Left lung (tissue), 10 donors: ENCODE results near the gene NCCRP1. TPM values are rescaled to one million over a fixed set of nuclear protein-coding genes. Genes with fewer than 3 reads are reported as not detected.

Experiments
- ATAC-seq: fragments of 200-7000 bp; cut with Tn5 transposase; one replicate; pipeline ENCODE4 v1.9.1; 2020; ENCODE audit warnings: moderate library complexity
- DNase-seq, 4 donors: peaks; one replicate each; pipeline ENCODE4 v3.0.0-alpha.2; 2013 to 2020
- H3K27ac ChIP-seq, 2 donors: fragments of 200-600 bp; sonication (generic) in 1 of 2; one replicate each; pipeline versions ENCODE4 v1.5.0 to v1.8.0; 2020 to 2021
- H3K27me3 ChIP-seq, 2 donors: fragments of 200-600 bp; sonication (generic) in 1 of 2; one replicate each; pipeline versions ENCODE4 v1.5.0 to v1.8.0; 2020 to 2021
- H3K36me3 ChIP-seq, 2 donors: fragments of 200-600 bp; sonication (generic) in 1 of 2; one replicate each; pipeline versions ENCODE4 v1.5.0 to v1.8.0; 2020 to 2021
- H3K4me1 ChIP-seq, 2 donors: fragments of 200-600 bp; one replicate each; pipeline ENCODE4 v1.8.0; 2021
- H3K4me3 ChIP-seq, 2 donors: fragments of 200-600 bp; sonication (generic) in 1 of 2; one replicate each; pipeline versions ENCODE4 v1.5.0 to v1.8.0; 2020 to 2021; ENCODE audit warnings: mild to moderate bottlenecking in 1 of 2
- H3K9me3 ChIP-seq, 2 donors: fragments of 200-600 bp; sonication (generic) in 1 of 2; one replicate each; pipeline versions ENCODE4 v1.5.0 to v1.8.0; 2020 to 2021
- CTCF ChIP-seq, 2 donors: fragments of 200-600 bp; sonication (generic) in 1 of 2; IDR thresholded peaks; one replicate each; pipeline versions ENCODE4 v1.5.0 to v1.8.0; 2021; ENCODE audit warnings: antibody characterized with exemption in 2 of 2
- intact Hi-C, 2 donors: fragments of 100-400 bp; cut with DNase I; formaldehyde crosslinking; loops; one replicate each; pipeline versions ENCODE4 v1.11.2 to v1.14.2; 2022
- polyA plus RNA-seq, 6 donors: library from polyadenylated mRNA; unstranded; fragments of 120-200 nt; gene quantifications; one replicate each; pipeline ENCODE4 v1.2.1, GENCODE V29; 2013; ENCODE audit not compliant: insufficient read length in 6 of 6
- total RNA-seq, 2 donors: library from RNA; stranded (reverse); fragmentation: NEBNext Ultra II Directional; extraction: Animal tissue kit (Norgen Biotek cat#: 25700); gene quantifications; one replicate each; pipeline ENCODE4 v1.2.1, GENCODE V29; 2021
- donor health status: DM: no; HTN: yes; CAD: no.
- donor health status: DM: no; HTN: no; CAD: no.

NCCRP1 gene
- total and polyA plus RNA-seq, 8 donors, result 0.17 to 0.30 (median 0.22) TPM; not detected in 2

GRCh38 chr19:39150807-39151600, 45.8 kb upstream of the NCCRP1 start:
- Histone ChIP-seq H3K27ac (no peak overlapping the region), H3K9me3 (no peaks in the 10 kb centered on the region), H3K4me3 (no peak overlapping the region), H3K27me3 (no peaks in the 10 kb centered on the region), H3K36me3 (no peaks in the 10 kb centered on the region), H3K4me1 (peaks cover 14 to 16% of the 10 kb centered on the region in 2 donors)
- DNase-seq (peak in 1 of 4 donors; percentile 60), ATAC-seq (no peak)
- intact Hi-C loops, result no loop called here
- no peak for TF ChIP-seq CTCF (IDR thresholded peaks at IDR 0.05)

- no peaks in the 10 kb centered on the region for H3K36me3 ChIP-seq
- peaks cover 20 to 22% of the 10 kb centered on the region in 2 donors for H3K4me1 ChIP-seq
- intact Hi-C loops, result no loop called here
- no peak overlapping the region for H3K4me3 ChIP-seq
- ATAC-seq, result no peak
- no peaks in the 10 kb centered on the region for H3K27me3 ChIP-seq
- TF ChIP-seq CTCF (IDR thresholded peaks at IDR 0.05), result no peak
- DNase-seq, result no peak
- H3K27ac ChIP-seq, result no peak overlapping the region
- H3K9me3 ChIP-seq, result no peaks in the 10 kb centered on the region
Measured at GRCh38 chr19:39152066-39152465, 44.7 kb upstream of the NCCRP1 start.

- no peak for ATAC-seq
- Histone ChIP-seq H3K27ac (no peak overlapping the region), H3K4me1 (peaks cover 25 to 36% of the 10 kb centered on the region in 2 donors), H3K36me3 (no peaks in the 10 kb centered on the region), H3K9me3 (no peaks in the 10 kb centered on the region), H3K4me3 (no peak overlapping the region), H3K27me3 (no peaks in the 10 kb centered on the region)
- DNase-seq, result no peak
- intact Hi-C loops, result no loop called here
- no peak for TF ChIP-seq CTCF (IDR thresholded peaks at IDR 0.05)
Measured at GRCh38 chr19:39154100-39154628, 42.6 kb upstream of the NCCRP1 start.

GRCh38 chr19:39154629-39155100, 42.1 kb upstream of the NCCRP1 start:
- no peaks in the 10 kb centered on the region for H3K27me3 ChIP-seq
- no peak for TF ChIP-seq CTCF (IDR thresholded peaks at IDR 0.05)
- no peaks in the 10 kb centered on the region for H3K9me3 ChIP-seq
- intact Hi-C loops, result no loop called here
- no peak overlapping the region for H3K27ac ChIP-seq
- H3K4me3 ChIP-seq, result no peak overlapping the region
- ATAC-seq (peak; percentile 72), DNase-seq (peak in 2 of 4 donors; percentile 41 to 69)
- peaks cover 25 to 41% of the 10 kb centered on the region in 2 donors for H3K4me1 ChIP-seq
- no peaks in the 10 kb centered on the region for H3K36me3 ChIP-seq

- Histone ChIP-seq H3K27ac (no peak overlapping the region), H3K4me3 (no peak overlapping the region), H3K4me1 (peaks cover 28 to 47% of the 10 kb centered on the region in 2 donors), H3K36me3 (no peaks in the 10 kb centered on the region), H3K27me3 (no peaks in the 10 kb centered on the region), H3K9me3 (no peaks in the 10 kb centered on the region)
- TF ChIP-seq CTCF (IDR thresholded peaks at IDR 0.05), result no peak
- intact Hi-C loops, result no loop called here
- peak in 1 of 4 donors; percentile 38 for DNase-seq
- no peak for ATAC-seq
Measured at GRCh38 chr19:39155114-39155700, 41.6 kb upstream of the NCCRP1 start.
